SK-N-SH treated with all-trans-retinoic acid at 6 μM for 48 hours (cell line): Measurements from ENCODE around the gene SYNJ2.
"Not testable (repeated sequence)": the region's sequence is repeated elsewhere in the genome, so short reads cannot be mapped to it uniquely, and the experiment has no call there.

Experiments used
- ATAC-seq: fragments of 200-7000 bp; cut with Tn5 transposase; 3 replicates; pipeline ENCODE4 v1.9.1; 2020; ENCODE audit warnings: mild to moderate bottlenecking, moderate library complexity
- BACH2 ChIP-seq: fragments of 250-450 bp; sonication (Bioruptor Pico); IDR thresholded peaks from 2 replicates; pipeline ENCODE4 v1.9.0; 2021; ENCODE audit warnings: mild to moderate bottlenecking, borderline replicate concordance
- CSDC2 ChIP-seq: fragments of 250-450 bp; sonication (Bioruptor Pico); IDR thresholded peaks from 2 replicates; pipeline ENCODE4 v1.5.0; 2020; ENCODE audit warnings: mild to moderate bottlenecking, moderate library complexity
- CSRNP3 ChIP-seq: fragments of 250-450 bp; sonication (Bioruptor Pico); IDR thresholded peaks from 2 replicates; pipeline ENCODE4 v1.5.1; 2021; ENCODE audit warnings: mild to moderate bottlenecking, moderate library complexity
- GLIS3 ChIP-seq: fragments of 250-450 bp; sonication (Bioruptor Pico); IDR thresholded peaks from 2 replicates; pipeline ENCODE4 v1.5.0; 2020; ENCODE audit warnings: mild to moderate bottlenecking, moderate library complexity
- ISL1 ChIP-seq: fragments of 250-450 bp; sonication (Bioruptor Pico); IDR thresholded peaks from 2 replicates; pipeline ENCODE4 v2.1.2; 2022; ENCODE audit warnings: mild to moderate bottlenecking, moderate library complexity
- OSR1 ChIP-seq: fragments of 250-450 bp; sonication (Bioruptor Pico); IDR thresholded peaks from 2 replicates; pipeline ENCODE4 v1.8.0; 2022; ENCODE audit warnings: moderate library complexity, mild to moderate bottlenecking, inconsistent platforms
- POU6F1 ChIP-seq: fragments of 250-450 bp; sonication (Bioruptor Pico); IDR thresholded peaks from 2 replicates; pipeline ENCODE4 v1.8.0; 2021; ENCODE audit warnings: low read depth, mild to moderate bottlenecking, moderate library complexity, borderline replicate concordance
- PPARA ChIP-seq: fragments of 250-450 bp; sonication (Bioruptor Pico); IDR thresholded peaks from 2 replicates; pipeline ENCODE4 v1.5.0; 2020; ENCODE audit warnings: mild to moderate bottlenecking, borderline replicate concordance
- RARB ChIP-seq: fragments of 250-450 bp; sonication (Bioruptor Pico); IDR thresholded peaks from 2 replicates; pipeline ENCODE4 v1.8.0; 2021; ENCODE audit warnings: mild to moderate bottlenecking, moderate library complexity
- SNAI2 ChIP-seq: fragments of 250-450 bp; sonication (Bioruptor Pico); IDR thresholded peaks from 2 replicates; pipeline ENCODE4 v1.5.0; 2020; ENCODE audit warnings: mild to moderate bottlenecking, moderate library complexity
- TCF4 ChIP-seq: fragments of 250-450 bp; sonication (Bioruptor Pico); IDR thresholded peaks from 2 replicates; pipeline ENCODE4 v1.8.0; 2021; ENCODE audit warnings: mild to moderate bottlenecking, moderate library complexity, borderline replicate concordance
- TSHZ2 ChIP-seq: fragments of 250-450 bp; sonication (Bioruptor Pico); IDR thresholded peaks from 2 replicates; pipeline ENCODE4 v1.5.0; 2020; ENCODE audit warnings: mild to moderate bottlenecking, moderate library complexity
- ZC3H10 ChIP-seq: fragments of 250-450 bp; sonication (Bioruptor Pico); IDR thresholded peaks from 2 replicates; pipeline ENCODE4 v1.5.1; 2021; ENCODE audit warnings: mild to moderate bottlenecking, moderate library complexity
- ZFP30 ChIP-seq: fragments of 450-650 bp; formaldehyde crosslinking; IDR thresholded peaks from 2 replicates; pipeline ENCODE4 v1.5.0; 2022; ENCODE audit warnings: mild to moderate bottlenecking, moderate library complexity
- ZNF565 ChIP-seq: fragments of 450-650 bp; formaldehyde crosslinking; conservative IDR thresholded peaks from 2 replicates; pipeline ENCODE4 v1.5.0; 2020; ENCODE audit warnings: low read depth, mild to moderate bottlenecking, moderate library complexity
- ZNF70 ChIP-seq: fragments of 450-650 bp; formaldehyde crosslinking; IDR thresholded peaks from 2 replicates; pipeline ENCODE4 v1.5.0; 2020; ENCODE audit warnings: mild to moderate bottlenecking, moderate library complexity
- ZNF8 ChIP-seq: fragments of 450-650 bp; formaldehyde crosslinking; IDR thresholded peaks from 2 replicates; pipeline ENCODE4 v1.5.0; 2020; ENCODE audit warnings: mild to moderate bottlenecking, moderate library complexity
- TF ChIP-seq, protein P1 (sequence below): fragments of 250-450 bp; sonication (Bioruptor Pico); IDR thresholded peaks from 2 replicates; pipeline ENCODE4 v1.8.0; 2020; ENCODE audit warnings: mild to moderate bottlenecking, moderate library complexity, borderline replicate concordance
- TF ChIP-seq, protein P2 (sequence below): fragments of 250-450 bp; sonication (Bioruptor Pico); IDR thresholded peaks from 2 replicates; pipeline ENCODE4 v1.5.1; 2020; ENCODE audit warnings: low read depth, mild to moderate bottlenecking, moderate library complexity

The SYNJ2 gene

GRCh38 chr6:157937318-157937717 lies 44.3 kb upstream of the SYNJ2 start:
- no peak for ATAC-seq

GRCh38 chr6:157937916-157938315 lies 43.7 kb upstream of the SYNJ2 start:
- ATAC-seq: no peak
- TF ChIP-seq, protein P1, sequence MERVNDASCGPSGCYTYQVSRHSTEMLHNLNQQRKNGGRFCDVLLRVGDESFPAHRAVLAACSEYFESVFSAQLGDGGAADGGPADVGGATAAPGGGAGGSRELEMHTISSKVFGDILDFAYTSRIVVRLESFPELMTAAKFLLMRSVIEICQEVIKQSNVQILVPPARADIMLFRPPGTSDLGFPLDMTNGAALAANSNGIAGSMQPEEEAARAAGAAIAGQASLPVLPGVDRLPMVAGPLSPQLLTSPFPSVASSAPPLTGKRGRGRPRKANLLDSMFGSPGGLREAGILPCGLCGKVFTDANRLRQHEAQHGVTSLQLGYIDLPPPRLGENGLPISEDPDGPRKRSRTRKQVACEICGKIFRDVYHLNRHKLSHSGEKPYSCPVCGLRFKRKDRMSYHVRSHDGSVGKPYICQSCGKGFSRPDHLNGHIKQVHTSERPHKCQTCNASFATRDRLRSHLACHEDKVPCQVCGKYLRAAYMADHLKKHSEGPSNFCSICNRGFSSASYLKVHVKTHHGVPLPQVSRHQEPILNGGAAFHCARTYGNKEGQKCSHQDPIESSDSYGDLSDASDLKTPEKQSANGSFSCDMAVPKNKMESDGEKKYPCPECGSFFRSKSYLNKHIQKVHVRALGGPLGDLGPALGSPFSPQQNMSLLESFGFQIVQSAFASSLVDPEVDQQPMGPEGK (CRISPR knock-in tag): no peak
- no peak for TF ChIP-seq POU6F1
- TF ChIP-seq ZC3H10 (CRISPR knock-in tag): no peak

More at GRCh38 chr6:157937318-157937717, 44.3 kb upstream of the SYNJ2 start:
- no peak for TF ChIP-seq SNAI2
- no peak for TF ChIP-seq OSR1
- TF ChIP-seq, protein P1 (CRISPR knock-in tag): no peak
- TF ChIP-seq TCF4: no peak
- TF ChIP-seq, protein P2, sequence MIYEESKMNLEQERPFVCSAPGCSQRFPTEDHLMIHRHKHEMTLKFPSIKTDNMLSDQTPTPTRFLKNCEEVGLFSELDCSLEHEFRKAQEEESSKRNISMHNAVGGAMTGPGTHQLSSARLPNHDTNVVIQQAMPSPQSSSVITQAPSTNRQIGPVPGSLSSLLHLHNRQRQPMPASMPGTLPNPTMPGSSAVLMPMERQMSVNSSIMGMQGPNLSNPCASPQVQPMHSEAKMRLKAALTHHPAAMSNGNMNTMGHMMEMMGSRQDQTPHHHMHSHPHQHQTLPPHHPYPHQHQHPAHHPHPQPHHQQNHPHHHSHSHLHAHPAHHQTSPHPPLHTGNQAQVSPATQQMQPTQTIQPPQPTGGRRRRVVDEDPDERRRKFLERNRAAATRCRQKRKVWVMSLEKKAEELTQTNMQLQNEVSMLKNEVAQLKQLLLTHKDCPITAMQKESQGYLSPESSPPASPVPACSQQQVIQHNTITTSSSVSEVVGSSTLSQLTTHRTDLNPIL: no peak
- no peak for TF ChIP-seq ZC3H10 (CRISPR knock-in tag)
- no peak for TF ChIP-seq GLIS3
- TF ChIP-seq ZFP30 (CRISPR knock-in tag): no peak
- no peak for TF ChIP-seq PPARA (CRISPR knock-in tag)
- TF ChIP-seq ZNF565 (CRISPR knock-in tag): no peak
- TF ChIP-seq BACH2: no peak
- TF ChIP-seq ISL1 (CRISPR knock-in tag): no peak
- TF ChIP-seq CSDC2 (CRISPR knock-in tag): no peak
- TF ChIP-seq POU6F1: no peak
- no peak for TF ChIP-seq ZNF70 (CRISPR knock-in tag)

DNA sequence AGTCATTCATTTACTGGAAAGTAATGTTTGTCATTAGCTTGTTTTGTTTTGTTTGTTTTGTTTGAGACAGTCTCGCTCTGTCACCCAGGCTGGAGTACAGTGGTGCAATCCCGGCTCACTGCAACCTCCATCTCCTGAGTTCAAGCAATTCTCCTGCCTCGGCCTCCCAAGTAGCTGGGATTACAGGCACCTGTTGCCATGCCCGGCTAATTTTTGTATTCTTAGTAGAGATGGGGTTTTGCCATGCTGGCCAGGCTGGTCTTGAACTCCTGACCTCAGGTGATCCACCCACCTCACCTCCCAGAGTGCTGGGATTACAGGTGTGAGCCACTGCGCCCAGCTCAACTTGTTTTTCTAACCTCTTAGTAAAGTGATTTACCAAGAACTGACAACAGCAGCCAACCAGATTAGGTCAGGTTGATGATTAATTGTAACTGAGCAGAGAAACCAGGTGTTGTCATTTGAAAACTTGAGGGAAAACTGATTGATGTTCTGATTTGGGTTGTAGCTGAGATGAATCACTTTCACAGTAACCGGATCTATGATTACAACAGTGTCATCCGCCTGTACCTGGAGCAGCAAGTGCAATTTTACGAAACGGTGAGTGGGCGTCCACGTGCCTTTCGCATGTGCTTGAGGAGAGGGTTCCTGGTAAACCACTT lies 41.2 kb upstream of the SYNJ2 start:
- not testable (repeated sequence) for ATAC-seq

GRCh38 chr6:157941101-157941863 lies 40.4 kb upstream of the SYNJ2 start:
- no peak for ATAC-seq
- TF ChIP-seq TCF4: no peak
- no peak for TF ChIP-seq CSDC2 (CRISPR knock-in tag)
- TF ChIP-seq ZFP30 (CRISPR knock-in tag): no peak
- TF ChIP-seq CSRNP3 (CRISPR knock-in tag): no peak
- no peak for TF ChIP-seq ZNF565 (CRISPR knock-in tag)
- TF ChIP-seq SNAI2: no peak
- no peak for TF ChIP-seq ISL1 (CRISPR knock-in tag)
- TF ChIP-seq ZNF70 (CRISPR knock-in tag): no peak
- TF ChIP-seq POU6F1: no peak
- no peak for TF ChIP-seq PPARA (CRISPR knock-in tag)
- no peak for TF ChIP-seq RARB (CRISPR knock-in tag)
- TF ChIP-seq ZC3H10 (CRISPR knock-in tag): no peak
- TF ChIP-seq TSHZ2 (CRISPR knock-in tag): no peak
- TF ChIP-seq ZNF8 (CRISPR knock-in tag): no peak
